Activated naive CD8-positive, alpha-beta T cell treated with anti-CD3 and anti-CD28 coated beads, Interleukin-2, amount 50 U/mL, for 16 hours (primary cell): Measurements from ENCODE around the gene PCDHGA2.
"Not testable (repeated sequence)": the region's sequence is repeated elsewhere in the genome, so short reads cannot be mapped to it uniquely, and the experiment has no call there.

Experiments used
- DNase-seq: peaks from one replicate; pipeline ENCODE4 v3.0.0-alpha.2; 2020; ENCODE audit warnings: low read depth, low spot score

Gene PCDHGA2

DNA sequence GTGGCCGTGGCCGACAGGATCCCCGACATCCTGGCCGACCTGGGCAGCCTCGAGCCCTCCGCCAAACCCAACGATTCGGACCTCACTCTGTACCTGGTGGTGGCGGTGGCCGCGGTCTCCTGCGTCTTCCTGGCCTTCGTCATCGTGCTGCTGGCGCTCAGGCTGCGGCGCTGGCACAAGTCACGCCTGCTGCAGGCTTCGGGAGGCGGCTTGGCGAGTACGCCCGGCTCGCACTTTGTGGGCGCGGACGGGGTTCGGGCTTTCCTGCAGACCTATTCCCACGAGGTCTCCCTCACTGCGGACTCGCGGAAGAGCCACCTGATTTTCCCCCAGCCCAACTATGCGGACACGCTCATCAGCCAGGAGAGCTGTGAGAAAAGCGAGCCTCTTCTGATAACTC is 7.5 kb downstream of the PCDHGA2 start:
- not testable (repeated sequence) for DNase-seq

DNA sequence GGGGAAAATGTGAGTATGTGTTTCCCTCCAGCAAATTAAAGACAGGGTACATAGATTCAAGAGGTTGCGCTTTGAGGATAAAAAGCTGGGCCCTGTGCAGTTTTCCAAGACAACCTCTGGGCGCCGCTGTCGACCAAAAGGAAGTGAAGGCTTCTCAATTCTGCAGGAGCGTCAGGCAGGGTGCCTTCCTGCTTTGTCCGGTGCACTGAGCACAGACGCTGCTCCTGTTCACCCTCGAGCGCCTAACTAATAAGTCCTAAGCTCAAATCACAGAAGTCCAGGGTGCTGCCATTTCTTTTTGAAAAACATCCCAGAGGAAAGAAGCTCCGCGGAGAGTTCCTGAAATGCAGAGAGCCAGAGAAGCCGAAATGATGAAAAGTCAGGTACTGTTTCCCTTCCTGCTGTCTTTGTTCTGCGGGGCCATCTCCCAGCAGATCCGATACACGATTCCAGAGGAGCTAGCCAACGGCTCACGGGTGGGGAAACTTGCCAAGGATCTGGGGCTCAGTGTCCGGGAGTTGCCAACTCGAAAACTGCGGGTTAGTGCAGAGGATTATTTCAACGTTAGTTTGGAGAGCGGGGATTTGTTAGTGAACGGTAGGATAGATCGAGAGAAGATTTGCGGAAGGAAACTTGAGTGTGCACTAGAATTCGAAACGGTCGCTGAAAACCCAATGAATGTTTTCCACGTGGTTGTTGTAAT is 11.5 kb downstream of the PCDHGA2 start, which contains the start of gene PCDHGB1:
TSS of gene PCDHGB1 (plus strand) at position 183 of the 703 bp plus-strand sequence. CDS start at position 345, 162 bp downstream.
- no peak for DNase-seq

DNA sequence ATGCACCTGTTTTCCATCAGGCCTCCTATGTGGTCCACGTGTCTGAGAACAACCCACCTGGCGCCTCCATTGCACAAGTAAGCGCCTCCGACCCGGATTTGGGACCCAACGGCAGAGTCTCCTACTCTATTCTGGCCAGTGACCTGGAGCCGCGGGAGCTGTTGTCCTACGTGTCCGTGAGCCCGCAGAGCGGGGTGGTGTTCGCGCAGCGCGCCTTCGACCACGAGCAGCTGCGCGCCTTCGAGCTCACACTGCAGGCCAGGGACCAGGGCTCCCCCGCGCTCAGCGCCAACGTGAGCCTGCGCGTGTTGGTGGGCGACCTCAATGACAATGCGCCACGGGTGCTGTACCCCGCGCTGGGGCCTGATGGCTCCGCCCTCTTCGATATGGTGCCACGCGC is 13.0 kb downstream of the PCDHGA2 start:
- DNase-seq, result no peak

DNA sequence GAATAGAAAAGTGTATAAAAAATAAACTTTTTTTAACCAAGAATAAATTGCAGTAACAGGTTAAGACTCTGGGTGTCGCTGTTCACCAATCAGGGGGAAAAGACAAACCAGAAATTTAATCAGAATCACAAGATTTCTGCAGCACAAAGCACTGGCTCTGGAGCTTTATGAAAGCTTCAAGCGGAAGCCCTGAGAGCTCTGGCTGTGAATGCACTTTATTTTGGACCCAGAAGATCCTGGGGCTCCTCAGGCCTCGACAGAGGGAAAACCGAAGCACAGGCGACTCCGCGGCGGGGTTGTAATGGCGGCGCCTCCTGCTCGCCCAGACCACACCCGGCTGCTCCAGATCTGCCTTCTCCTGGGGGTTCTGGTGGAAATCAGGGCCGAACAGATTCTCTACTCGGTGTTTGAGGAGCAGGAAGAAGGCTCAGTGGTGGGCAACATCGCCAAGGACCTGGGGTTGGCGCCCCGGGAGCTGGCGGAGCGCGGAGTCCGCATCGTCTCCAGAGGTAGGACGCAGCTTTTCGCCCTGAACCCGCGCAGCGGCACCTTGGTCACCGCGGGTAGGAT is 16.4 kb downstream of the PCDHGA2 start, which contains the start of gene PCDHGA4:
TSS of gene PCDHGA4 (plus strand) at position 122 of the 570 bp plus-strand sequence. CDS start at position 209, 87 bp downstream.
- DNase-seq, result no peak

DNA sequence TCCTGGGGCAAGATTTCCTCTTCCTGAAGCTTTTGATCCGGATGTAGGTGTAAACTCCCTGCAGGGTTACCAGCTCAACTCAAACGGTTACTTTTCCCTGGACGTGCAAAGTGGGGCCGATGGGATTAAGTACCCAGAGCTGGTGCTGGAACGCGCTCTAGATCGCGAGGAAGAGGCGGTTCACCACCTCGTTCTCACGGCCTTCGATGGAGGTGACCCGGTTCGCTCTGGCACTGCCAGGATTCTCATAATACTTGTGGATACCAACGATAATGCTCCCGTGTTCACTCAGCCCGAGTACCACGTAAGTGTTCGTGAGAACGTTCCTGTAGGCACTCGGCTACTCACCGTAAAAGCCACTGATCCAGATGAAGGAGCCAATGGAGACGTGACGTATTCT is 17.1 kb downstream of the PCDHGA2 start:
- no peak for DNase-seq

DNA sequence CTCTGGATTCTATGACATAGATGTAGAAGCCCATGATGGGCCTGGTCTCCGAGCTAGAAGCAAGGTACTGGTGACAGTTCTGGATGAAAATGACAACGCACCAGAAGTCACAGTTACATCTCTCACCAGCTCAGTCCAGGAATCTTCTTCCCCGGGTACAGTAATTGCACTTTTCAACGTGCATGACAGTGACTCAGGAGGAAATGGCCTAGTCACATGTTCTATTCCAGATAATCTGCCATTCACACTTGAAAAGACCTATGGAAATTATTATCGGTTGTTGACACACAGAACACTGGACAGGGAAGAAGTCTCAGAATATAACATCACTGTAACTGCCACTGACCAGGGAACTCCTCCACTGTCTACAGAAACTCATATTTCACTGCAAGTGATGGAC is 17.6 kb downstream of the PCDHGA2 start:
- DNase-seq, result no peak

DNA sequence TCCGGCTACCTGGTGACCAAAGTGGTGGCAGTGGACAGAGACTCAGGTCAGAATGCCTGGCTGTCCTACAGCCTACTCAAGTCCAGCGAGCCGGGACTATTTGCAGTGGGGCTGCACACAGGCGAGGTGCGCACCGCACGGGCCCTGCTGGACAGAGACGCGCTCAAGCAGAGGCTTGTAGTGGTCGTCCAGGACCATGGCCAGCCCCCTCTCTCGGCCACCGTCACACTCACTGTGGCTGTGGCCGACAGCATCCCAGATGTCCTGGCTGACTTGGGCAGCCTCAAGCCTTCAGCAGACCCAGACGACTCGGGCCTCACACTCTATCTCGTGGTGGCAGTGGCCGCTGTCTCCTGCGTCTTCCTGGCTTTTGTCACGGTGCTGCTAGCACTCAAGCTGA is 18.4 kb downstream of the PCDHGA2 start:
- DNase-seq, result no peak

DNA sequence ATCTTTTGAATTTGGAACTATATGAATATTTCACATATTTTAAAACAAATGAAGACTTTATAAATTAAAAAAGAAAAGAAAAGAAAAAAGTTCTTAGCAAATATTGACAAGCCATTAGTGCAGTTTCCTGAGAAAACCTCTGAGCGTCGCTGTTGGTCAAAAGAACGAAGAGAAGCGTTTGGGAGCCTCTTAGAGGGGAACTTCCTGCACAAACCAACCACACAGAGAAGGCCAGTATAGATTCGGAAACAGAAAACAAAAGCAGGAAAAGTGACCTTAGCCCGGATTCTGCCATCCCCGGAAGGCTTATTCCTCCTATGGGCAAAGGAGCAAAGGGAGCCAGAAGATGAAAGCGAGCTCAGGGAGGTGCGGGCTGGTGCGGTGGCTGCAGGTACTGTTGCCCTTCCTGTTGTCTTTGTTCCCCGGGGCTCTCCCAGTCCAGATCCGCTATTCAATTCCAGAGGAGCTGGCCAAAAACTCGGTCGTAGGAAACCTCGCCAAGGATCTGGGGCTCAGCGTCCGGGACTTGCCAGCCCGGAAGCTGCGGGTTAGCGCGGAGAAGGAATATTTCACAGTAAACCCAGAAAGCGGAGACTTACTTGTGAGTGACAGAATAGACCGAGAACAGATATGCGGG is 21.3 kb downstream of the PCDHGA2 start, which contains the start of gene PCDHGB2:
TSS of gene PCDHGB2 (plus strand) at position 205 of the 637 bp plus-strand sequence. CDS start at position 347, 142 bp downstream.
- DNase-seq, result no peak

DNA sequence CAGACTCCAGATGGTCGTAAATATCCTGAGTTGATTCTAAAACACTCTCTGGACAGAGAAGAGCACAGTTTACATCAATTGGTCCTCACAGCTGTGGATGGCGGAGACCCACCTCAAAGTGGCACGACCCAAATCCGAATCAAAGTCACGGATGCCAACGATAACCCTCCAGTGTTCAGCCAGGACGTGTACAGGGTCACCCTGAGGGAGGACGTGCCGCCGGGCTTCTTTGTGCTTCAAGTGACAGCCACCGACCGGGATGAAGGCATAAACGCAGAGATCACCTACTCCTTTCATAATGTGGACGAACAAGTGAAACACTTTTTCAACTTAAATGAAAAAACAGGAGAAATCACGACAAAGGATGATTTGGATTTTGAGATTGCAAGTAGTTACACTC is 22.1 kb downstream of the PCDHGA2 start:
- no peak for DNase-seq

DNA sequence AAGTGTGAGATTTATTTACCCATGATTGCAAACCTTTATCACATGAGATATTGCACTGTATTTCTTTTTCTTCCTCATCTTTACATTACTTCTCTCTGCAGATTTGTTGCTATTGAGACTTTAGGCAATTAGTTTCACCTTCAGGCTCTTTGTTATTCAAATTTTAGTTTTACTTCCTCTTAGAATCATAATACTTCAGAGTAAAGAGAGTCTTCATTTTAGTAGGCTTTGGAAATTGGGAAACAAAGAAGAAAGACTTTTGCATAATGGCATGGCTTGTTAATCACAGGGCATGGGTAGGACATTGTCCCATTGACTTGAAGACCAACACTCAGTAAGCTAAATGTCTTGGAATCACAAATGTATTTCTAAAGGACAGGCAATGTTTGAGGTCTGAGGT is 24.2 kb downstream of the PCDHGA2 start:
- DNase-seq, result no peak

DNA sequence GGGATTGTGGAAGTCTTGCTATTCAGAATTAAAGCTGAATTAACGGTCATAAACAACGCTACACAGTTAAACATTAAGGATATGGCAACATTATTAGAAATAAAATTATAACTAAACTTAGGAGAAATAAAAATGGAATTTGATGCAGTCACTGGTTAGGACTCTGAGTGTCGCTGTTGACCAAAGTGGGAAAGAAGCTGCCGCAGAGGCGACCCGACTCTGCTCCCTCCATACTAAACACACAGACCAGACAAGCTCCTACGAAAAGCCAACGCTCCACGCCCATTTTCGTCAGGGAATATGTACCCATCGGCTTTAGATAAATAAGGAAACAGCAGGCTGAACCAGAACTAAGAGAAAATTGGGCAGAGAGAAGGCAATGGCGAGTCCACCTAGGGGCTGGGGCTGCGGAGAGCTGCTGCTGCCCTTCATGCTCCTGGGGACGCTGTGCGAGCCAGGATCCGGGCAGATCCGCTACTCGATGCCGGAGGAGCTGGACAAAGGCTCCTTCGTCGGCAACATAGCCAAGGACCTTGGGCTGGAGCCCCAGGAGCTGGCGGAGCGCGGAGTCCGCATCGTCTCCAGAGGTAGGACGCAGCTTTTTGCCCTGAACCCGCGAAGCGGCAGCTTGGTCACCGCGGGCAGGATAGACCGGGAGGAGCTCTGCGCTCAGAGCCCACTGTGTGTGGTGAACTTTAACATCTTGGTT is 25.5 kb downstream of the PCDHGA2 start, which contains the start of gene PCDHGA5:
TSS of gene PCDHGA5 (plus strand) at position 211 of the 709 bp plus-strand sequence. CDS start at position 380, 169 bp downstream.
- DNase-seq, result no peak

DNA sequence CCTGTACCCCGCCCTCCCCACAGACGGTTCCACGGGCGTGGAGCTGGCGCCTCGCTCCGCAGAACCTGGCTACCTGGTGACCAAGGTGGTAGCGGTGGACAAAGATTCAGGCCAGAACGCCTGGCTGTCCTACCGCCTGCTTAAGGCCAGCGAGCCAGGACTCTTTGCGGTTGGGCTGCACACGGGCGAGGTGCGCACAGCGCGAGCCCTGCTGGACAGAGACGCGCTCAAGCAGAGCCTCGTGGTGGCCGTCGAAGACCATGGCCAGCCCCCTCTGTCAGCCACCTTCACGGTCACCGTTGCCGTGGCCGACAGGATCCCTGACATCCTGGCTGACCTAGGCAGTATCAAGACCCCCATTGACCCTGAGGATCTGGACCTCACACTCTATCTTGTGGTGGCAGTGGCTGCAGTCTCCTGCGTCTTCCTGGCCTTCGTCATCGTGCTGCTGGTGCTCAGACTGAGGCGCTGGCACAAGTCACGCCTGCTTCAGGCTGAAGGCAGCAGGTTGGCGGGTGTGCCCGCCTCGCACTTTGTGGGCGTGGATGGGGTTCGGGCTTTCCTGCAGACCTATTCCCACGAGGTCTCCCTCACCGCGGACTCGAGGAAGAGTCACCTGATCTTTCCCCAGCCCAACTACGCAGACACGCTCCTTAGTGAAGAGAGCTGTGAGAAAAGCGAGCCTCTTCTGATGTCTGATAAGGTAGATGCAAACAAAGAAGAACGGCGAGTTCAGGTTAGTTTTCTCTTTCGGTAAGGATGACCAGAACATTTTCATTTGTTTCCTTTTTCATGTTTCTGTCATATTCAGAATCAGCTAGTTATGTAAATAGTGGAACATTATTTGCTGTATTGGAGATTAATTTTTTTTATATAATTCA is 27.7 kb downstream of the PCDHGA2 start:
- DNase-seq, result no peak

DNA sequence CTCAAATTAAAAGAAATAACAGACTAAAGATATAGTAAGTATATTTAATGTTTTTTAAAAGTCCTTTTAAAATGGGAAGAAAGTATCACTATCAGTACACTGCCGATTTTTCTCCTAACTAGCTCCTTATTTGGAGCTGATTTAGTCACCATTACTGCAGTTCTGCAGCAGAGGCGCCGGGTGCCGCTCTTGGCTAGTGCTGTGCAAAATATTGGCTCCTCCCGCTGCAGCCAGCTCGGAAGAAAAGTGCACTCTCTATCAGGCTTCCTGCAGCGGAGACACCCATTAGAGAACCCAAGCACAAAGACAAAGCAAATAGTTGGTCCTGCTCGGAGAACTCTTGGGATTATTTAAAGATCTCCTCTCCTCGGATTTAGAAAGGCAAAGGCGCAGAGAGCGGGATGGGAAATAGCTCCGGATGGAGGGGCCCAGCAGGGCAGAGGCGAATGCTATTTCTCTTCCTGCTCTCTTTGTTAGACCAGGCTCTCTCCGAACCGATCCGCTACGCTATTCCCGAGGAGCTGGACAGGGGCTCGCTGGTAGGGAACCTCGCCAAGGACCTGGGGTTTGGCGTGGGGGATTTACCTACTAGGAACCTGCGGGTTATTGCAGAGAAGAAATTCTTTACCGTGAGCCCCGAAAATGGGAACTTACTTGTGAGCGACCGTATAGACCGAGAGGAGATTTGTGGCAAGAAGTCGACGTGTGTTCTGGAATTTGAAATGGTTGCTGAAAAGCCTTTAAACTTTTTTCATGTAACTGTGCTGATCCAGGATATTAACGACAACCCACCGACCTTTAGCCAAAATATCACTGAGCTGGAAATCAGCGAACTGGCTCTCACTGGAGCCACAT is 31.7 kb downstream of the PCDHGA2 start, which contains the start of gene PCDHGB3:
TSS of gene PCDHGB3 (plus strand) at position 249 of the 855 bp plus-strand sequence. CDS start at position 402, 153 bp downstream.
- DNase-seq, result no peak

DNA sequence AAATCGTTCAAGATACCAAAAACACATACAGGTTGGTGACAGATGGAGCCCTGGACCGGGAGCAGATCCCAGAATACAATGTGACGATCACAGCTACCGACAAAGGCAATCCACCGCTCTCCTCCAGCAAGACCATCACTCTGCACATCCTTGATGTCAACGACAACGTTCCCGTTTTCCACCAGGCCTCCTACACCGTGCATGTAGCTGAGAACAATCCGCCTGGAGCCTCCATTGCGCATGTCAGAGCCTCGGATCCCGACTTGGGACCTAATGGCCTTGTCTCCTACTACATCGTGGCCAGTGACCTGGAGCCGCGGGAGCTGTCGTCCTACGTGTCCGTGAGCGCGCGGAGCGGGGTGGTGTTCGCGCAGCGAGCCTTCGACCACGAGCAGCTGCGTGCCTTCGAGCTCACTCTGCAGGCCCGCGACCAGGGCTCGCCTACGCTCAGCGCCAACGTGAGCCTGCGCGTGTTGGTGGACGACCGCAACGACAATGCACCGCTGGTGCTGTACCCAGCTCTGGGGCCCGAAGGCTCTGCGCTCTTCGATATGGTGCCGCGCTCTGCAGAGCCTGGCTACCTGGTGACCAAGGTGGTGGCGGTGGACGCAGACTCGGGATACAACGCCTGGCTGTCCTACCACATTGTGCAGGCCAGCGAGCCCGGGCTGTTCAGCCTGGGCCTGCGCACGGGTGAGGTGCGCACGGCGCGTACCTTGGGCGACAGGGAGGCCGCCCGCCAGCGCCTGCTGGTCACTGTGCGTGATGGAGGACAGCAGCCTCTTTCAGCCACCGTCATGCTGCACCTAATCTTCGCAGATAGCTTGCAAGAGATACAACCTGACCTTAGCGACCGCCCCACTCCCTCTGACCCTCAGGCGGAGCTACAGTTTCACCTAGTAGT is 33.3 kb downstream of the PCDHGA2 start:
- DNase-seq, result no peak

DNA sequence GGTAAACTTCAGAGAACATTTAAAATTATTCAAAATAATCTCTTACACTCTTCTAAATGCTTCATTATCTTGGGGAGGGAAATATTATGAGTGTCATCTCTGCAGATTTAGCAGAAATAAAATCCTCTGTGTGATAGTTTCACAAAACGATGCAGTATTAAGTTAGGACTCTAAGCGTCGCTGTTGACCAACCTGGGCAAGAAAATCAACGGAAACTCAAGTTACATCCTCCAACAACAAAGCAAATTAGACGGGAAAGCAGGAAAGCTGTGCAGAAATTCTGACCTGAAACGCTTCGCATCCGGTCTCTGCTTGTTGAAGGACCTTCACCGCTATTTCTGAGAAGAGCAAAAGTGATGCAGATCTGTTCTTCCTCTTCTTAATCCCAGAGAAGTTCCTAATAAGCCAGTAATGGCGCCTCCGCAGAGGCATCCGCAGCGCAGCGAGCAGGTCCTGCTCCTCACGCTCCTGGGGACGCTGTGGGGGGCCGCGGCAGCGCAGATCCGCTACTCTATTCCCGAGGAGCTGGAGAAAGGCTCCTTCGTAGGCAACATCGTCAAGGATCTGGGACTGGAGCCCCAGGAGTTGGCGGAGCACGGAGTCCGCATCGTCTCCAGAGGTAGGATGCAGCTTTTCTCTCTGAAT is 35.2 kb downstream of the PCDHGA2 start, which contains the start of gene PCDHGA6:
TSS of gene PCDHGA6 (plus strand) at position 219 of the 645 bp plus-strand sequence. CDS start at position 412, 193 bp downstream.
- no peak for DNase-seq

DNA sequence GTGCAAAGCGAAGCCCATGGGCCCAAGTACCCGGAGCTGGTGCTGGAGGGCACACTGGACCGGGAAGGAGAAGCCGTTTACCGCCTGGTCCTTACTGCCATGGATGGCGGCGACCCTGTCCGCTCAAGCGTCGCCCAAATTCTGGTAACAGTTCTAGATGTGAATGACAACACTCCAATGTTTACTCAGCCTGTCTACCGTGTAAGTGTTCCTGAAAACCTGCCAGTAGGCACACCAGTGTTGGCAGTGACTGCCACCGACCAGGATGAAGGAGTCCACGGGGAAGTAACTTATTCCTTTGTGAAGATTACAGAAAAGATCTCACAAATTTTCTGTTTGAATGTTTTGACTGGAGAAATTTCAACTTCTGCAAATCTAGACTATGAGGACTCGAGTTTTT is 36.1 kb downstream of the PCDHGA2 start:
- no peak for DNase-seq

DNA sequence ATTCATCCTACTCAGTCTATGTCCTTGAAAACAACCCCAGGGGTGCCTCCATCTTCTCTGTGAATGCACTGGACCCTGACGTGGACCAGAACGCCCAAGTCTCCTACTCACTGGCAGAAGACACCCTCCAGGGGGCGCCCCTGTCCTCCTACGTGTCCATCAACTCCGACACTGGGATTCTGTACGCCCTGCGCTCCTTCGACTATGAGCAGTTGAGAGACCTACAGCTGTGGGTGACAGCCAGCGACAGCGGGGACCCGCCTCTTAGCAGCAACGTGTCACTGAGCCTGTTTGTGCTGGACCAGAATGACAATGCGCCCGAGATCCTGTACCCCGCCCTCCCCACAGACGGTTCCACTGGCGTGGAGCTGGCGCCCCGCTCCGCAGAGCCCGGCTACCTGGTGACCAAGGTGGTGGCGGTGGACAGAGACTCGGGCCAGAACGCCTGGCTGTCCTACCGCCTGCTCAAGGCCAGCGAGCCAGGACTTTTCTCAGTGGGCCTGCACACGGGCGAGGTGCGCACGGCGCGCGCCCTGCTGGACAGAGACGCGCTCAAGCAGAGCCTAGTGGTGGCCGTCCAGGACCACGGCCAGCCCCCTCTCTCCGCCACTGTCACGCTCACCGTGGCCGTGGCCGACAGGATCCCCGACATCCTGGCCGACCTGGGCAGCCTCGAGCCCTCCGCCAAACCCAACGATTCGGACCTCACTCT is 37.0 kb downstream of the PCDHGA2 start:
- DNase-seq, result not testable (repeated sequence)
